IPS-NIHi7 (cell line): ENCODE measurements around the gene HAX1.
A peak's percentile ranks its signal among the peaks of the same experiment; 100 is the strongest.
"Not testable (repeated sequence)": the region's sequence is repeated elsewhere in the genome, so short reads cannot be mapped to it uniquely, and the experiment has no call there.

ENCODE experiments used
- DNase-seq: peaks from one replicate; pipeline ENCODE4 v3.0.0; 2012; ENCODE audit warnings: mixed read lengths; ENCODE audit errors: extremely low spot score

Gene HAX1

DNA sequence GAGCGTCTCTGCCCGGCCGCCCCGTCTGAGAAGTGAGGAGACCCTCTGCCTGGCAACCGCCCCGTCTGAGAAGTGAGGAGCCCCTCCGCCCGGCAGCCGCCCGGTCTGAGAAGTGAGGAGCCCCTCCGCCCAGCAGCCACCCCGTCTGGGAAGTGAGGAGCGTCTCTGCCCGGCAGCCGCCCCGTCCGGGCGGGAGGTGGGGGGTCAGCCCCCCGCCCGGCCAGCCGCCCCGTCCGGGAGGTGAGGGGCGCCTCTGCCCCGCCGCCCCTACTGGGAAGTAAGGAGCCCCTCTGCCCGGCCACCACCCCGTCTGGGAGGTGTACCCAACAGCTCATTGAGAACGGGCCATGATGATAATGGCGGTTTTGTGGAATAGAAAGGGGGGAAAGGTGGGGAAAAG, 15.2 kb downstream of the HAX1 start:
- DNase-seq: not testable (repeated sequence)

DNA sequence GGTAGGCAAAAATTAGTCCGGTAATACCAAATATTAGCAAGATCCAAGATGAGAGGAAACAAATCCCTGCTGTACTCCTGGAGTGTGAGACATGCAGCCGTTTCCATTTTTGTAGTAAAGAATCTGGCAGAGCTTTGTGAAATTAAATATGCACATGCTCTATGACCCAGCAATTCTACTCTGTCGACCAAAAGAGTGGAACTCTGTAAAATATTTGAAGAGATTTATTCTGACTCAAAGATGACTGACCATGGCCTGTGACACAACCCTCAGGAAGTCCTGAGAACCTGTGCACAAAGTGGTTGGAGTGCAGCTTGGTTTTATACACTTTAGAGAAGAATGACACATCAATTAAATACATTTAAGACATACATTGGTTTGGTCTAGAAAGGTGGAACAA, 16.2 kb downstream of the HAX1 start:
- DNase-seq: no peak

DNA sequence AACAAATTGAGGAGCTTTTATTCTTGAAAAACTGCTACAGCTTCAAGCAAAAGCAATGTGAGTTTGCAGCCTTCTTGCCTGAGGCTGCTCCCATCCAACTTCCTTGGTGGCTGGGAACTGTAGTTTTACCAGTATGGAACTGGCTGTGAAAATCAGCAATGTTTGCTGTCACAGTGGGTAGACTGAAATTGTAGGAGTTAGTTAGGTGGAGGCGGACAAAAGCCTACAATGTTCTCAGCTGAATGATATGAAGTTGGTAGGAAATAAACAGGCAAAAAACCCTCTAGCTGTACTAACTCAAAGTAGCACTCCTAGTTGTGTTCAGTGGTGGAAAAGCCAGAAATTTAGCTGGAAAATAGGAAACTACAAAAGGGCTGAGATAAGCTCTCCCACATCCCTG, 18.5 kb downstream of the HAX1 start:
- DNase-seq: no peak

DNA sequence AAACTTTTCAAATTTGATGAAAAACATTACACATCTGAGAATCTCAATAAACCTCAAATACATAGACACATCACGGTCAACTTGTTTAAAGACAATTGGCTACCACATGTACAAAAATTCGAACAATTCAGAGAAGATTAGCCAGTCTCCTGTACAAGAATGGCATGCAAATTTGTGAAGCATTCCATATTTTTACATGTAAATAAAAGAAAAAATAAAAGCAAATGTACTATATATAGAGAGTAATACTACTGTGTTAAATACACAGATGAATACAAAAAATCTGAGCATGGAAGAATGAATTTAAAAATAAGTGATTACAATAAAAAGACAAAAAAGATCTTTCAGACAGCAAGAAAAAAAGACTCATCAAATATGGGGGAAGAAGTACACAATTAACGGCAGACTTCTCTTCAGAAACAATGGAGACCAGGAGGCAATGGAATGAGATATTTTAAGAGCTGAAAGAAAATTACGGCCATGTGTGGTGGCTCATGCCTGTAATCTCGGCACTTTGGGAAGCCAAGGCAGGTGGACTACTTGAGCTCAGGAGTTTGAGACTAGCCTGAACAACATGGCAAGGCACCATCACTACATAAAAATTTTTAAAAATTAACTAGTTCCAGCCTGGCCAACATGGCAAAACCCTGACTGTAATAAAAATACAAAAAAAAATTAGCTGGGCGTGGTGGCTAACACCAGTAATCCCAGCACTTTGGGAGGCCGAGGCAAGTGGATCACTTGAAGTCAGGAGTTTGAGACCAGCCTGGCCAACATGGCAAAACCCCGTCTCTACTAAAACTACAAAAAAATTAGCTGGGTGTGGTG, 23.2 kb downstream of the HAX1 start:
- DNase-seq: no peak

DNA sequence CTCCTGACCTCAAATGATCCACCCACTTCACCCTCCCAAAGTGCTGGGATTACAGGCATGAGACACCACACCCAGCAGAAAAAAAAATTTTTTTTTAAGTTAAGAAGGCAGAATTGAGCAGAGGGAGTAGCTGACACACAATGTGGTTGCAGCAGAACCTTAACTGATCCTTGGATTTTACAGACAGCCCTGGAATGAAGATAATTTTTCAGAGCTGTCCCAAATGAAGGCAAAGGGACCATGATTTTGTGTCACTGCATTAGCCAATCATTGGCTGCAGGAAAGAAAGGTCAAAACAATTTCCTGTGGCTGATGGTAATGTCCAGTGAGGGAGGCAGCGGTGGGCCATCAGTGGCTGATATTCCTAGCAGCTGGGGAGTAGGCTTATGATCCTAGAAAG, 29.2 kb downstream of the HAX1 start:
- DNase-seq: no peak

DNA sequence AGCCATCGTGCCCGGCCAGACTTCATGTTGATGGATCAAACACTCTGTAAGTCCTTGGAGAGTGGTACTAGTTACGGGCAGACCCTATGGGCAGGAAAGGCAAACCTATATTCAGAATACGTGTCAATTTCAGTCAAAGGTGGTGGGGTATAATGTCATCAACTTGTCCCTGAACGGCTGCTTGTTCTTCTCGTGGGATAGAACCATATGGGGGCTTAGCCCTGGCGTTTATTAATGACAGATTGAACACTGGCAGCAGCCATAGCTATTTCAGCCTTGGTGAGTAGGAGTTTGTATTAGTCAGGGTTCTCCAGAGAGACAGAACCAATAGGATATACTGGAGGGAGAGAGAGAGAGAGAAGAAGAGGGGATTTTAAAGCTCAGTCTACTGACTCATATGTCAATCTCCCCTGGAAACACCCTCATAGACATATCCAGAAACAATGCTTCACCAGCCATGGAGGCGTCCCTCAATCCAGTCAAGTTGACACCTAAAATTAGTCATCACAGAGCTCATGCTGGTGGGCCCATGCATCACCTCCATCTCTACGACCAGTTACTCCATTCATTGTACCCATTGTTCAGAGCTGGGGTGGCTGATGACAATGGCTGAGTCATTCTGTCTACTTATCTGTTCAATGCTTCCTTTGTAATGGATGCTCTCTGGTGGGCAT, 32.4 kb downstream of the HAX1 start:
- no peak for DNase-seq

DNA sequence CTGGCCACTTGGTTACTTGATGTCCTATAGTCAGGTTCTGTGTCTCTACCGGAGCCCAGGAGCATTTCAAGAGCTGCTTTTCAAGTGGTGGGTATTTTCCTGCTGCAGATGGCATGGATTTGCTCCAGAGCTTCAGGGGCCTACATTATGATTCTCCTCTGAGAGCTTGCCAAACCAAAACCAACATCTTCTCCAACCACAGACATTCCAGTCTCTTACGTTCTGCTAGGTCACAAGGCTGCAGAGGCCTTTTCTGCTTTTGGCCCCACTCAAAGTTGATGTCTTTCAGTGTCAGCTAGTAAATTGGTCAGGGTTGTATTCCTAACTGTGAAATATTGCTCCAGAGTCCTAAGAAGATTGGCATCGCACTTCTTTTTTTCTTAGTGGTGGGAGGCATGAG, 33.7 kb downstream of the HAX1 start:
- DNase-seq: no peak

DNA sequence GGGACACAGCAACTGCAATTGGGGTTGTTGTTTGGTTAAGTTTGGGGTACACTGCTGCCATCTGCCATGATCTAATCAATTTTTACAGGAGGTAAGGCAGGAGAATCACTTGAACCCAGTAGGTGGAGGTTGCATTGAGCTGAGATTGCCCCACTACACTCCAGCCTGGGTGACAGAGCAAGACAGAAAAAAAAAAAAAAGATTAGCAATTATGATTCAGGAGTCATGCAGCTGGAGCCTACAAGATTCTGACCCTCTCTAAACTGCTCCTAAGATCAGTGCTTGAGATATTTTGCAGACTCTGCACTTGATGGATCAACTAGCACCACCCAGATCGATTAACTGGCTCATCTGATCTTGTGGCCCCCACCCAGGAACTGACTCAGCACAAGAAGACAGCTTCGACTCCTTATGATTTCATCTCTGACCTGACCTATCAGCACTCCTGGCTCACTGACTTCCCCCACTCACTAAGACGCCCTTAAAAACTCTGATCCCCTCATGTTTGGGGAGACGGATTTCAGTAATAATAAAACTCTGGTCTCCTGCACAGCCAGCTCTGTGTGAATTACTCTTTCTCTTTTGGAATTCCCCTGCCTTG, 35.3 kb downstream of the HAX1 start:
- not testable (repeated sequence) for DNase-seq

DNA sequence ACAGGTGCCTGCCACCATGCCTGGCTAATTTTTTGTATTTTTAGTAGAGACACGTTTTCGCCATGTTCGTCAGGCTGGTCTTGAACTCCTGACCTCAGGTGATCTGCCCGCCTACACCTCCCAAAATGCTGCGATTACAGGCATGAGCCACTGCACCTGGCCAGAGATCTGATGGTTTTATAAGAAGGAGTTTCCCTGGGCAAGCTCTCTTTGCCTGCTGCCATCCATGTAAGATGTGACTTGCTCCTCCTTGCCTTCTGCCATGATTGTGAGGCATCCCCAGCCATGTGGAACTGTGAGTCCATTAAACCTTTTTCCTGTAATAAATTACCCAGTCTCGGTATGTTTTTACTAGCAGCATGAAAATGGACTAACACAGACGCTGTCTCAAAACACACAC, 36.7 kb downstream of the HAX1 start:
- not testable (repeated sequence) for DNase-seq

DNA sequence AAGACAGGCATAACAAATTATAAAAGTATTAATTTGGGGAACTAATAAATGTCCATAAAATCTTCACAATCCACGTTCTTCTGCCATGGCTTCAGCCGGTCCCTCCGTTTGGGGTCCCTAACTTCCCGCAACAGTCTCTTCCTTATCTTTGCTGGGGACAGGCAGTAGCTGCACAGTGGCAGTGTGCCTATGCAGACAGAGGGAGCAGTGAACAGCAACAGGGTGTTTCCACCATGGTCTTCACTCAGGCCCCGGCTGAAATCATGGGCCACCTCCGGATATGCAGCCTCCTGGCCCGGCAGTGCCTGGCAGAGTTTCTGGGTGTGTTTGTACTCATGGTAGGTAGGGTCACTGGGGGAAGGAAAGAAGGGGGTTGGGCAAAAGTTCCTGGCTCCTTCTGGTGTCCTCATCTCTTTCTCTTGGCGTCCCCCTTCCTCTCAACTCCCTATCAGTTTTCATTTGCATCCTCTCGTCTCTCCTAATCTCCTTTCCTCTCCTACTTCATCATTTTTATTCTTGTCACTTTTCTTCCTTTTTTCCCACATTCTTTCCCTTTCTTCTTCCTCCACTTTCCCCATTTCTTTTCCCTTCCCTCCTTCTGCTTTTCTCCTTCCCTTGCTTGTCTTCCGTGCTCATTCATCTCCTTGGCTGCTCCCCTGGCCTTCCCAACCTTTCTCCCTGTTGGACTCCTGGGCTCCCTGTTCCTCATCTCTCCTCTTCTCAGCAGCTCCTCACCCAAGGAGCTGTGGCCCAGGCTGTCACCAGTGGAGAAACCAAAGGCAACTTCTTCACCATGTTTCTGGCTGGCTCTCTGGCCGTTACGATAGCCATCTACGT, 40.0 kb downstream of the HAX1 start:
- not testable (repeated sequence) for DNase-seq

DNA sequence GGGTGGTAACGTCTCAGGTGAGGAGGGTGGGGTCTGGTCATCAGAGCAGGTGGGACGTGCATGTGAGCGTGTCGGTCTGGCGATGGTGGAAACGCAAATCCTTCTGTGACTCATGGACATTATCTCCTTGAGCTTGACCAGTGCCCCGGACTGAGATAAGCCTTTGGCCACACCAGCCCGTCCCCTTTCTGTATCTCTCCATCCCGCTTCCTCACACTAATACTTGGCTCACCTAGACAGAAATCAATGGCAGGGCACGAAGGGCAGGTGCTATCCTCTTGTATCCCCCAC, 40.6 kb downstream of the HAX1 start:
- DNase-seq: no peak

DNA sequence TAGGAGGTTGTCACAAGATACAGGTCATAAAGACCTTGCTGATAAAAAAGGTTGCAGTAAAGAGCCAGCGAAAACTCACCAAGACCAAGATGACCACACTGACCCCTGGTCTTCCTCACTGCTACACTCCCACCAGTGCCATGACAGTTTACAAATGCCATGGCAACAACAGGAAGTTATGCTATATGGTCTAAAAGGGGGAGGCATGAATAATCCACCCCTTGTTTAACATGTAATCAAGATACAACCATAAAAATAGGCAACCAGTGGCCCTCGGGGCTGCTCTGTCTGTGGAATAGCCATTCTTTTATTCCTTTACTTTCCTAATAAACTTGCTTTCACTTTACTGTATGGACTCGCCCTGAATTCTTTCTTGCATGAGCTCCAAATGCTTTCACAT, 41.8 kb downstream of the HAX1 start:
- not testable (repeated sequence) for DNase-seq

DNA sequence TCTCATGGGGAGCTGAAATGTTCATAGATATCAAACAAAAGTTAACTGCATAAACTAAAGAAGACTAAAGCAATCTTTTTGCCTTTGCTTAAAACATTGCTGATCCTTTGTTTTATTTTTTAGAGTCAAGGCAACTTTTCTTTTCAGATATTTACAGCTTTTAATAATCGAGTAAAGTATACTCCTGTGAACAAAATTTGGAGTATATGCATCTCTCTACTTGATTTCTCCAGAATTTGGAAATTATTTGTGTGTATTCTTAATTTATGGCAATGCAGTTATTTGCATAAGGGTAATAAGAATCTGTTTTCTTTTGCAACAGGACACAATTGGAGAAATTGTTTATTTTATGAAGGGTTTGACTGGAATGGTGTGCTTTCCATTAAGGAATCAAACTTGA, 44.3 kb downstream of the HAX1 start:
- no peak for DNase-seq

DNA sequence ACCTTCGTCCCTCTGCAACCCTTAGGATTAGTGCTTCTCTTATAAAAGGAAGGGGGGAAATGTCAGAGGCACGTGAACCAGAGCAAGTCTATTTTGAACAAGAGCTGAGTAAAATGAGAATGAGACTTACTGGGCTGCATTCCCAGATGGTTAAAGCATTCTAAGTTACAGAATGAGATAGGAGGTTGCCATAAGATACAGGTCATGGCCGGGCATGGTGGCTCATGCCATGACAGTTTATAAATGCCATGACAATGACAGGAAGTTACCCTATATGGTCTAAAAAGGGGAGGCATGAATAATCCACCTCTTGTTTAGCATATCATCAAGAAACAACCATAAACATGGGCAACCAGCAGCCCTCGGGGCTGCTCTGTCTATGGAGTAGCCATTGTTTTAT, 46.0 kb downstream of the HAX1 start:
- no peak for DNase-seq

DNA sequence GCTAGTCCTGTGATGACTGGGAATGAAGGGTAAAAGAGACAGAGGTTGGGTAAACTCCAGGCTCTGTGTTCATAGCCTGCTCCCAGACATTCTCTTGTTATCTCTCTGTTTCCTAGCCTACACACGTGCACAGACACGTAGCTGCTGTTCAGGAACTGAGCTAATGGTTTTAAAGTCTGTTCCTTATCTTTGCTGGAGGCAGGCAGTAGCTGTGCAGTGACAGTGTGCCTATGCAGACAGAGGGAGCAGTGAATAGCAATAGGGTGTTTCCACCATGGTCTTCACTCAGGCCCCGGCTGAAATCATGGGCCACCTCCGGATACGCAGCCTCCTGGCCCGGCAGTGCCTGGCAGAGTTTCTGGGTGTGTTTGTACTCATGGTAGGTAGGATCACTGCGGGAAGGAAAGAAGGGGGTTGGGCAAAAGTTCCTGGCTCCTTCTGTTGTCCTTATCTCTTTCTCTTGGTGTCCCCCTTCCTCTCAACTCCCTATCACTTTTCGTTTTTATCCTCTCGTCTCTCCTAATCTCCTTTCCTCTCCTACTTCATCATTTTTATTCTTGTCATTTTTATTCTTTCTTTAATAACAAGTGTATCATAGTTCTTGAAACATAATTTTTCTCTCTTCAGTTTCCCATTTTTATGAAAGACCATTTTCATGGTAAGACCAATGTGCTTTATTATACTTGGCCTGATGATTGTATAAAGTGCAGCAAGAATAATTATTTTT, 48.6 kb downstream of the HAX1 start, which contains the start of gene AQP10:
Gene AQP10 (plus strand): TSS at position 212 of the 727 bp plus-strand sequence. CDS start 63 bp downstream, at position 275.
- no peak for DNase-seq

DNA sequence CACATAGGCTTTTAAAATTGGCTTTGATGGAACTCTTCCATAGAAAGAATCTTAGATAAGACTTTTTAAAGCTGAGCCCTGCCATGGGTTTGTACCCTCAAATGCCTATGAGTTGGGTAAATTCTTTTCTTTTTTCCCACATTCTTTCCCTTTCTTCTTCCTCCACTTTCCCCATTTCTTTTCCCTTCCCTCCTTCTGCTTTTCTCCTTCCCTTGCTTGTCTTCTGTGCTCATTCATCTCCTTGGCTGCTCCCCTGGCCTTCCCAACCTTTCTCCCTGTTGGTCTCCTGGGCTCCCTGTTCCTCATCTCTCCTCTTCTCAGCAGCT, 49.1 kb downstream of the HAX1 start:
- not testable (repeated sequence) for DNase-seq

DNA sequence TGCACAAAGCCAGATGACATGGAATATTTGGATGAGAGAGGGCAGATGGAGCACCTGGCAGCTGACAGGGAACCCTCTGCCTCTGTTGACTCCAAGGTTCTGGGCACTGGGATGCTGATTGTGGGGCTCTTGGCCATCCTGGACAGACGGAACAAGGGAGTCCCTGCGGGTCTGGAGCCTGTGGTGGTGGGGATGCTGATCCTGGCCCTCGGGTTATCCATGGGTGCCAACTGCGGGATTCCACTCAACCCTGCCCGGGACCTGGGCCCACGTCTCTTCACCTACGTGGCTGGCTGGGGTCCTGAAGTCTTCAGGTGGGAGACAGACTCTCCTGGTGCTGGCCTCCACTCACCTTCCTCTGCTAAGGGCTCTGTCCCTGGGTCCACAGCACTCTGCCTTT, 51.1 kb downstream of the HAX1 start:
- no peak for DNase-seq

DNA sequence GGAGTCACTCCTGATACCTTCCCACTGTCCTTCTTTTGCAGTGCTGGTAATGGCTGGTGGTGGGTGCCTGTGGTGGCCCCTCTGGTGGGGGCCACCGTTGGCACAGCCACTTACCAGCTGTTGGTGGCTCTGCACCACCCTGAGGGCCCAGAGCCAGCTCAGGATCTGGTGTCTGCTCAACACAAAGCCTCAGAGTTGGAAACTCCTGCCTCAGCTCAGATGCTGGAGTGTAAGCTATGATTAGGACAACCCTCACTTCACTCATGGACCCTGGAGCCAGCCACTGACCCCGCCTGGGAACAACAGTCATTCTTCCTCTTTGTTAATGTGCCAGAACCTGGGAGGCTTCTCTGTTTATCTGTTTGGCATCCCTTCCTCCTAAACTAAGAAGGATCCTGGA, 51.8 kb downstream of the HAX1 start:
- DNase-seq: no peak

DNA sequence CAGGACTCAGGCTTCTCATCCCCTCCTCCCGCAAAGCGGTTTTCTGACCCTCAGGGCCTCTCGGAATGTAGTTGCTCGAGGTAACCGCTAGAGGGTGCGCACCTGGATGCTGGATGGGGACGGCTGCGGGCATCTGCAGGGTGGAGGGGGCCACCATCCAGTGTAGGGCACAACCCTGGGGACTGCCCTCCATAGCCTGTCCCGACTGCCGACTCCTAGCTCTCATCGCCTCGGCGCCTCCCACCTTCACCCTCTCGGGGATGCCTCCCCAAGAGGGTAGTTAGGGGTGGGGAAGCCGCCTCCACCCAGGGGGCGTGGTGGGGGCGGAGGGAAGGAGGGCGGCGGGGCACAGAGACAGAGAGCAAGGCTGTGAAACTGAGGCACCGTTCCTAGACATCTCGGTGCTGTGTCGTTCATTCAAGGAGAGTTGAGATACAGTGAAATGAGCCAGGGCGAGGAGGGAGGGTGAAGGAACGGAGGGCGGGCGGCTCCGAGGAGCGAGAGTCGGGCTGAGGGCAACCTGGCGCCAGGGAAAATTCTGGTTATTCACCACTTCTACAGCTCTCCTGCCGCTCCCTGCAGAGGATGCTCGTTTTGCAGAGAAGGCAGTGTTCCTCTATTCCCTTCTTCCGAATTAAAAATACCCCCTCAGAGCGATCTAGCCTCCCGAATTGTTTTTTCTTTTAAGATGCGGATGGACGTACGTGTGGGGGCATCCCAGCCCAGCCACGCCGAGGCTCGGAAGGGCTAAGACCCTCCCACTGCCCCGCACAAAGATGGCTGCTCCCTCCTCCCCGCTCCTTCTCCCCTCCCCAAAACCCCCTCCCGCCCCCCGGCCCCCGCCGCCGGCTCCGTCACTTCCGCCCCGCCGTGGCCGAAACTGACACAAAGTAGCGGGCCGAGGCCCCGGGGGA, 52.5 kb downstream of the HAX1 start, which contains the start of gene ATP8B2:
Gene ATP8B2 (plus strand): TSS at position 857 of the 914 bp plus-strand sequence. CDS start 2,617 bp downstream, outside the sequence.
- peak; percentile 95 for DNase-seq
